HCT116 (cell line): Measurements from ENCODE around the gene CFAP119. TPM values are rescaled to one million over a fixed set of nuclear protein-coding genes. Genes with fewer than 3 reads are reported as not detected.

Experiments
- ATAC-seq: fragments of 200-7000 bp; cut with Tn5 transposase; 2 replicates; pipeline ENCODE4 v1.9.1; 2020; ENCODE audit warnings: mild to moderate bottlenecking, moderate library complexity
- BruUV-seq: library from RNA; stranded (reverse); fragments of 400-500 nt; replicated peaks from 2 replicates; lab custom pipeline; 2021; lab: Mats Ljungman, UMichigan
- CTCF ChIA-PET: fragments of 300-600 bp; sonication (Branson Sonifier 250); formaldehyde crosslinking; loops from one replicate; lab custom pipeline; 2021; ENCODE audit warnings: antibody characterized with exemption; lab: Charles Lee
- POLR2A ChIA-PET: fragments of 300-600, 350-600 bp; sonication (Branson Sonifier 250); formaldehyde crosslinking; loops from one replicate; lab custom pipeline; 2021; ENCODE audit warnings: antibody characterized with exemption; lab: Charles Lee
- RAD21 ChIA-PET, 2 experiments: fragments of 300-600 bp; sonication (Branson Sonifier 250); formaldehyde crosslinking; loops; one replicate each; lab custom pipeline; 2023; ENCODE audit warnings: low total read pairs in 2 of 2; ENCODE audit not compliant: uncharacterized antibody in 2 of 2, unreplicated experiment in 2 of 2, low non-redundant PET in 1 of 2; lab: Charles Lee
- DNase-seq: peaks from one replicate; pipeline ENCODE4 v3.0.0-alpha.2; 2010; ENCODE audit warnings: low read depth, low spot score
- H2AFZ ChIP-seq: fragments of 200-600 bp; shearing (Covaris generic), sonication (generic); 2 replicates; pipeline ENCODE4 v1.6.1; 2017; ENCODE audit warnings: low read depth, mixed run types, mixed read lengths, antibody characterized with exemption, low read length; ENCODE audit not compliant: poor library complexity, severe bottlenecking
- H3K27ac ChIP-seq: 2 replicates; pipeline ENCODE4 v1.5.1; 2012; ENCODE audit warnings: low read depth, low read length
- H3K27me3 ChIP-seq: fragments of 200-600 bp; sonication (generic); 2 replicates; pipeline ENCODE4 v1.6.1; 2016; ENCODE audit warnings: mixed run types, low read length, mixed read lengths; ENCODE audit not compliant: insufficient read depth
- H3K36me3 ChIP-seq, 2 experiments: fragments of 200-500 bp in 1 of 2; fragments of 200-600 bp in 1 of 2; sonication (Bioruptor generic) in 1 of 2; sonication (generic) in 1 of 2; 2 replicates each; pipeline versions ENCODE4 v1.5.1 to v1.6.1; 2014 to 2016; ENCODE audit warnings: low read length in 2 of 2, inconsistent platforms in 1 of 2, mixed read lengths in 1 of 2, mixed run types in 1 of 2; ENCODE audit not compliant: insufficient read depth in 2 of 2, control insufficient read depth in 1 of 2
- H3K4me1 ChIP-seq, 2 experiments: fragments of 200-600 bp in 1 of 2; sonication (generic) in 1 of 2; 2 replicates each; pipeline versions ENCODE4 v1.5.1 to v1.6.1; 2012 to 2017; ENCODE audit warnings: low read length in 2 of 2, inconsistent platforms in 1 of 2, mild to moderate bottlenecking in 1 of 2, mixed read lengths in 1 of 2, mixed run types in 1 of 2, moderate library complexity in 1 of 2; ENCODE audit not compliant: insufficient read depth in 2 of 2, control insufficient read depth in 1 of 2
- H3K4me2 ChIP-seq: fragments of 200-600 bp; sonication (generic); 2 replicates; pipeline ENCODE4 v1.6.1; 2017; ENCODE audit warnings: mixed run types, low read length, mixed read lengths
- H3K4me3 ChIP-seq, 2 experiments: fragments of 200-600 bp in 1 of 2; sonication (generic) in 1 of 2; replicated peaks in 1 of 2; 2 replicates each; pipeline ENCODE4 v1.5.1; 2011 to 2016; ENCODE audit warnings: low read length in 2 of 2, control low read depth in 1 of 2, low read depth in 1 of 2, mild to moderate bottlenecking in 1 of 2, mixed read lengths in 1 of 2, mixed run types in 1 of 2
- H3K79me2 ChIP-seq: fragments of 200-600 bp; sonication (generic); 2 replicates; pipeline ENCODE4 v1.6.1; 2017; ENCODE audit warnings: mild to moderate bottlenecking, mixed run types, low read length, moderate library complexity, mixed read lengths; ENCODE audit not compliant: insufficient read depth
- H3K9ac ChIP-seq: fragments of 200-600 bp; sonication (generic); 2 replicates; pipeline ENCODE4 v1.6.1; 2016; ENCODE audit warnings: low read length, mixed read lengths
- H3K9me2 ChIP-seq: fragments of 200-600 bp; sonication (generic), shearing (Covaris generic); 2 replicates; pipeline ENCODE4 v1.6.1; 2017; ENCODE audit warnings: mixed run types, mild to moderate bottlenecking, moderate library complexity; ENCODE audit not compliant: insufficient read depth
- H3K9me3 ChIP-seq, 2 experiments: fragments of 200-500 bp in 1 of 2; fragments of 200-600 bp in 1 of 2; sonication (Bioruptor generic) in 1 of 2; sonication (generic) in 1 of 2; 2 replicates each; pipeline ENCODE4 v1.6.1; 2014 to 2017; ENCODE audit warnings: low read length in 2 of 2, mixed read lengths in 2 of 2, inconsistent platforms in 1 of 2, low read depth in 1 of 2, mild to moderate bottlenecking in 1 of 2, mixed run types in 1 of 2, moderate library complexity in 1 of 2; ENCODE audit not compliant: control insufficient read depth in 1 of 2, insufficient read depth in 1 of 2
- H4K20me1 ChIP-seq: fragments of 200-600 bp; sonication (generic), shearing (Covaris generic); 2 replicates; pipeline ENCODE4 v1.6.1; 2017; ENCODE audit warnings: mixed run types, mild to moderate bottlenecking, moderate library complexity; ENCODE audit not compliant: insufficient read depth
- CEBPB ChIP-seq: IDR thresholded peaks from 2 replicates; pipeline ENCODE4 v1.6.1; 2012; ENCODE audit warnings: low read depth
- CTCF ChIP-seq, 3 experiments: fragments of 200-600 bp in 1 of 3; sonication (generic) in 1 of 3; IDR thresholded peaks in 2 of 3; conservative IDR thresholded peaks in 1 of 3; 2 replicates each; pipeline ENCODE4 v1.5.1; 2012 to 2017; ENCODE audit warnings: low read depth in 2 of 3, low read length in 2 of 3, antibody characterized with exemption in 1 of 3, borderline replicate concordance in 1 of 3, control low read depth in 1 of 3, mild to moderate bottlenecking in 1 of 3, mixed read lengths in 1 of 3, mixed run types in 1 of 3, moderate library complexity in 1 of 3; ENCODE audit not compliant: insufficient read depth in 1 of 3
- EGR1 ChIP-seq: IDR thresholded peaks from 2 replicates; pipeline ENCODE4 v1.6.1; 2012; ENCODE audit warnings: low read depth
- ELF1 ChIP-seq: IDR thresholded peaks from 2 replicates; pipeline ENCODE4 v1.6.1; 2012; ENCODE audit warnings: low read depth, borderline replicate concordance
- EZH2 ChIP-seq: fragments of 200-600 bp; sonication (generic); IDR thresholded peaks from 2 replicates; pipeline ENCODE4 v1.6.1; 2017; ENCODE audit warnings: antibody characterized with exemption, mixed run types
- EZH2phosphoT487 ChIP-seq: fragments of 200-600 bp; IDR thresholded peaks from 2 replicates; pipeline ENCODE4 v1.6.1; 2018; ENCODE audit warnings: antibody characterized with exemption, borderline replicate concordance
- FOSL1 ChIP-seq: IDR thresholded peaks from 2 replicates; pipeline ENCODE4 v1.6.1; 2012; ENCODE audit warnings: low read depth
- JUND ChIP-seq: IDR thresholded peaks from 2 replicates; pipeline ENCODE4 v1.6.1; 2012
- MAX ChIP-seq: IDR thresholded peaks from 2 replicates; pipeline ENCODE4 v1.6.1; 2012
- POLR2A ChIP-seq: IDR thresholded peaks from 2 replicates; pipeline ENCODE4 v1.7.0; 2011; ENCODE audit warnings: borderline replicate concordance; ENCODE audit not compliant: insufficient read depth, insufficient read length; ENCODE audit errors: extremely low read depth
- POLR2AphosphoS5 ChIP-seq: IDR thresholded peaks from 2 replicates; pipeline ENCODE4 v1.6.1; 2011; ENCODE audit warnings: mild to moderate bottlenecking, low read depth, low read length, moderate library complexity
- RAD21 ChIP-seq: IDR thresholded peaks from 2 replicates; pipeline ENCODE4 v1.6.1; 2012; ENCODE audit warnings: low read depth, mild to moderate bottlenecking
- SIN3A ChIP-seq: IDR thresholded peaks from 2 replicates; pipeline ENCODE4 v1.6.1; 2012; ENCODE audit warnings: low read depth
- SP1 ChIP-seq: IDR thresholded peaks from 2 replicates; pipeline ENCODE4 v1.6.1; 2012; ENCODE audit warnings: low read depth
- SRF ChIP-seq: IDR thresholded peaks from 2 replicates; pipeline ENCODE4 v1.6.1; 2012; ENCODE audit warnings: low read depth
- TCF7L2 ChIP-seq: IDR thresholded peaks from 2 replicates; pipeline ENCODE4 v1.7.0; 2011; ENCODE audit warnings: borderline replicate concordance, inconsistent platforms; ENCODE audit not compliant: insufficient read depth, insufficient read length; ENCODE audit errors: extremely low read depth
- YY1 ChIP-seq: IDR thresholded peaks from 2 replicates; pipeline ENCODE4 v1.6.1; 2011; ENCODE audit warnings: low read length, low read depth, moderate library complexity, mild to moderate bottlenecking; ENCODE audit not compliant: insufficient replicate concordance; ENCODE audit errors: extremely low read depth
- ZFX ChIP-seq: fragments of 450-650 bp; IDR thresholded peaks from 2 replicates; pipeline ENCODE4 v1.6.1; 2017
- ZNF274 ChIP-seq: fragments of 200-500 bp; sonication (Bioruptor generic); IDR thresholded peaks from 2 replicates; pipeline ENCODE4 v1.6.1; 2014; ENCODE audit warnings: mild to moderate bottlenecking, low read depth, low read length, inconsistent platforms
- intact Hi-C: fragments of 100-400 bp; cut with micrococcal nuclease; formaldehyde crosslinking; loops from 2 replicates; pipeline ENCODE4 v1.10.0; 2022
- total RNA-seq: library from RNA; stranded (reverse); gene quantifications from one replicate; pipeline ENCODE4 v1.2.1, GENCODE V29; 2021; ENCODE audit not compliant: unreplicated experiment

CFAP119 gene
- total RNA-seq, 1 experiment from 2014 or later = 12.6 TPM

- Histone ChIP-seq H3K27ac (peak within 1 kb of the TSS; percentile 69), H3K9me2 (no peaks in the 10 kb centered on the region), H3K4me1 (peaks cover 8 to 15% of the 10 kb centered on the region in 2 experiments; a peak in 3 of 4 replicates), H3K4me2 (peak within 1 kb of the TSS; percentile 88), H3K9me3 (no peaks in the 10 kb centered on the region), H3K36me3 (peaks cover 13 to 25% of the 10 kb centered on the region in 2 experiments; a peak in 3 of 4 replicates), H3K4me3 (peak within 1 kb of the TSS; percentile 69 to 75), H3K9ac (peak within 1 kb of the TSS; percentile 83), H3K27me3 (no peaks in the 10 kb centered on the region)
- ChIA-PET RAD21 (no interaction called here), POLR2A (interaction anchor here (0.6 to 1.5 kb wide), 6 partner anchors 8 to 1885 kb away, joined by 3 to 7 read pairs (median 6); no protein-coding TSS in a partner anchor), CTCF (interaction anchor here (0.6 to 1.4 kb wide), 5 partner anchors 31 to 679 kb away, joined by 3 to 5 read pairs (median 3); partner anchors contain the start of gene DCTPP1)
- intact Hi-C loops = no loop called here
- TF ChIP-seq POLR2A (peak; percentile 67), ZNF274 (no peak), SP1 (peak; percentile 85), EGR1 (no peak), TCF7L2 (peak; percentile 54), RAD21 (no peak), POLR2AphosphoS5 (peak; percentile 90), CTCF (IDR thresholded peaks at IDR 0.05 in 2 of 3, conservative IDR thresholded peaks at IDR 0.05 in 1 of 3; ENCODE audit: borderline replicate concordance in 1 of 3, insufficient read depth in 1 of 3, low read depth in 2 of 3, low read length in 2 of 3) (no peak), MAX (peak; percentile 96), ZFX (no peak), EZH2 (no peak), ELF1 (peak; percentile 95; the same call in 1 of the 2 replicates), SIN3A (peak; percentile 83), YY1 (no peak), JUND (no peak), SRF (0 out of 2 replicates have a peak, but pooled peaks have one; percentile 59), CEBPB (no peak), EZH2phosphoT487 (no peak), FOSL1 (no peak)
- TF ChIP-seq, all 23 proteins: peak for 8
- no peaks in the 10 kb centered on the region for H4K20me1 ChIP-seq
- H3K79me2 ChIP-seq = peaks cover 19% of the 10 kb centered on the region
- no TSS peak for BruUV-seq
- DNase-seq (peak; percentile 97), ATAC-seq (peak; percentile 97)
- no peak within 1 kb of the TSS for H2AFZ ChIP-seq
Observed at GRCh38 chr16:30747799-30748633, 13.8 kb downstream of the CFAP119 start, which contains the start of gene PHKG2. PHKG2 (plus strand) TSS chr16:30748425; CDS start chr16:30748821, 396 bp downstream.
